T-helper 1 cell treated with Interleukin-12 subunit alpha and Interleukin-12 subunit beta and Interleukin-4 antibody, amounts not matched to agents 30 μg/mL and 1 μg/mL, for 36 hours (primary cell): ENCODE results near the gene SRSF1.
"Not testable (repeated sequence)": the region's sequence is repeated elsewhere in the genome, so short reads cannot be mapped to it uniquely, and the experiment has no call there.

Experiments
- H3K27ac Mint-ChIP-seq: one replicate; pipeline ENCODE4 v1.8.0; 2021; ENCODE audit warnings: mild to moderate bottlenecking, mixed read lengths
- H3K27me3 Mint-ChIP-seq: one replicate; pipeline ENCODE4 v1.8.0; 2021; ENCODE audit warnings: low read depth, mixed read lengths
- H3K36me3 Mint-ChIP-seq: one replicate; pipeline ENCODE4 v1.8.0; 2021; ENCODE audit warnings: low read depth, mixed read lengths
- H3K4me1 Mint-ChIP-seq: one replicate; pipeline ENCODE4 v1.8.0; 2021; ENCODE audit warnings: low read depth, mixed read lengths
- H3K4me3 Mint-ChIP-seq: one replicate; pipeline ENCODE4 v1.8.0; 2021; ENCODE audit warnings: mild to moderate bottlenecking, moderate library complexity, mixed read lengths
- H3K9me3 Mint-ChIP-seq: one replicate; pipeline ENCODE4 v1.8.0; 2021; ENCODE audit warnings: mixed read lengths

Gene SRSF1

GRCh38 chr17:58006924-58007780 lies at the start of gene SRSF1:
SRSF1 (minus strand) TSS chr17:58007246; CDS start chr17:58007137, 109 bp downstream.
- Mint-ChIP-seq H3K9me3 (no peaks in the 10 kb centered on the region), H3K4me3 (peak within 1 kb of the TSS; percentile 98), H3K4me1 (peaks cover 32% of the 10 kb centered on the region), H3K36me3 (peaks cover 43% of the 10 kb centered on the region), H3K27me3 (no peaks in the 10 kb centered on the region), H3K27ac (peak within 1 kb of the TSS; percentile 98)

GRCh38 chr17:58056476-58056875 lies 49.4 kb upstream of the SRSF1 start:
- peaks cover 4% of the 10 kb centered on the region for H3K4me1 Mint-ChIP-seq
- peaks cover 13% of the 10 kb centered on the region for H3K27me3 Mint-ChIP-seq
- no peak overlapping the region for H3K4me3 Mint-ChIP-seq
- no peaks in the 10 kb centered on the region for H3K9me3 Mint-ChIP-seq
- no peak overlapping the region for H3K27ac Mint-ChIP-seq
- no peaks in the 10 kb centered on the region for H3K36me3 Mint-ChIP-seq

DNA sequence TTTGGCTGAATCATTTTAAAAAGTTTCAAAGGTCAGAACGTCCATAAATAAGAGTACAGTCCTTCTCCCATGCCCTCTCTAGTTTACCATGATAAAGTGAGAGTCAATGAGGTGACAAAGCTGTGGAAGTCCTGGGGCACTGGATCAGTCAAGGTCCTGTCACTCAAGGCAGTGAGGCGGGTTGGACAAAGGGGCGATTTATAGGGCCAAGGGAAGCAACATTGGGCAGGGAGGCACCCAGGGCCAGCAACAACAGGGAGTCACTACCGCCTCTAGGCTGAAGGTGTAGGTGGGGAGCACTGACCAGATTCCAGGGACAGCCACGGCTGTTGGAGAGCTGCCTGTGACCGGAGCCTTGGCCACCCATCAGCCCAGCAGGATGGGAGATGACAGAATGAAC lies 47.6 kb upstream of the SRSF1 start:
- Mint-ChIP-seq H3K27ac (no peak overlapping the region), H3K4me1 (peaks cover 4% of the 10 kb centered on the region), H3K36me3 (no peaks in the 10 kb centered on the region), H3K4me3 (no peak overlapping the region), H3K9me3 (no peaks in the 10 kb centered on the region), H3K27me3 (peaks cover 13% of the 10 kb centered on the region)

DNA sequence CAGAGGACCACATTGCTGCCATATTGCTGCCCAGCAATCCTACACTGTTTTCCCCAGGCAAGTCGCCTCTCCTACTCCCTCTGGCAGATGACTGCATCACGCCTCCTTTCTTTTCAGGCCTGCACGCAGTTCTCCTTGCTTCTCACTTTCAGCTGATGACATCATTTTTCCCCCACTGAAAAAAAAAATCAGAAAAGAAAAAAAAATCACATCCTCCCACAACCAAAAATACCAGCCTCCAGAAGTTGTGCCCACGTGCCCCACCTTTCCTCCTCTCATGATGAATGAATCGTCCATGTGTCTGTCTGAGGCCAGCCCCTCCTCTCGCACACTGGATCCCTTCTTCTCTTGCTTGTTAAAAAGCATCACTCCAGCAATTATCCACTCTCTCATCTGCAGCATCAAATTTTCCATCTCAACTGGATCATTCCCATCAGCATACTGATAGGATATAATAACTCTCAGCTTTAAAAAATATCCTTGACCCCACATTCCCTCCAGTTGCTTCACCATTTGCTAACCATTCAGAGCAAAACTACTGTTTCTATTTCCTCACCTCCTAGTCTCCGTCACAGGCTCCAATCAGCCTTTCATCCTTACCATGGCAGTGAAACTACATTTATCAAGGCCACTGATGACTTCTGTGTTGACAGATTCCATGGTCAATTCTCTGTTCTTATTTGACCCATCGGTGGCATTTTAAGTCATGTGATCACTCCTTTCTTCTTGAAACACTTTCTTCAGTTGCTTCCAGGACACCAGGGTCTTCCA lies 46.1 kb upstream of the SRSF1 start:
- peaks cover 4% of the 10 kb centered on the region for H3K4me1 Mint-ChIP-seq

GRCh38 chr17:58052407-58052806 lies 45.4 kb upstream of the SRSF1 start:
- Mint-ChIP-seq H3K27ac (no peak overlapping the region), H3K9me3 (no peaks in the 10 kb centered on the region), H3K27me3 (peaks cover 9% of the 10 kb centered on the region), H3K4me3 (no peak overlapping the region), H3K36me3 (no peaks in the 10 kb centered on the region), H3K4me1 (peaks cover 4% of the 10 kb centered on the region)

More for the DNA sequence above, 46.1 kb upstream of the SRSF1 start:
- no peaks in the 10 kb centered on the region for H3K9me3 Mint-ChIP-seq
- H3K4me3 Mint-ChIP-seq, result no peak overlapping the region
- H3K36me3 Mint-ChIP-seq, result no peaks in the 10 kb centered on the region
- no peak overlapping the region for H3K27ac Mint-ChIP-seq
- H3K27me3 Mint-ChIP-seq, result peaks cover 9% of the 10 kb centered on the region

DNA sequence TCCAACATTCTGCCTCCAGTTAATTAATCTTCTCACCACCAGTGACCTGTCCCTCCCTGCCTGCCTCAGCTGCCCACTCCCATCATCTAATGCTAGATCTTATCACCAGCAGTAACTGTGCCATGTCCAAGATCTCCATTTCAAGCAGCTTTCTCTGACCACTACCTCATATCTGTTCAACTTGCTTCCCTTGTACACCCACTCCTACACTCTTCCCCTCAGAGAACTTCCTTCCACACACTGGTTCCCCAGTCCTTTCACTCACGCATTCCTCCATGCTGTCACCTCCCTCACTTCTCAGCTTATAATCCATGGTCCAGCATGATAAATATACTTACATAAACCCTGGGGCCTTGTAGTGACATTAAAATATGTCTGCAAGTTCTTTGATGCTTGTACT lies 44.4 kb upstream of the SRSF1 start:
- Mint-ChIP-seq H3K4me1 (peaks cover 4% of the 10 kb centered on the region), H3K36me3 (no peaks in the 10 kb centered on the region), H3K27me3 (peaks cover 6% of the 10 kb centered on the region), H3K4me3 (no peak overlapping the region), H3K27ac (no peak overlapping the region), H3K9me3 (no peaks in the 10 kb centered on the region)

- peaks cover 6% of the 10 kb centered on the region for H3K27me3 Mint-ChIP-seq
- H3K36me3 Mint-ChIP-seq, result no peaks in the 10 kb centered on the region
- peaks cover 4% of the 10 kb centered on the region for H3K4me1 Mint-ChIP-seq
- H3K9me3 Mint-ChIP-seq, result no peaks in the 10 kb centered on the region
- no peak overlapping the region for H3K27ac Mint-ChIP-seq
- H3K4me3 Mint-ChIP-seq, result no peak overlapping the region
Observed at GRCh38 chr17:58050966-58051365, 43.9 kb upstream of the SRSF1 start.

- peaks cover 4% of the 10 kb centered on the region for H3K4me1 Mint-ChIP-seq
- H3K27ac Mint-ChIP-seq, result no peak overlapping the region
- no peak overlapping the region for H3K4me3 Mint-ChIP-seq
- H3K9me3 Mint-ChIP-seq, result no peaks in the 10 kb centered on the region
- peaks cover 6% of the 10 kb centered on the region for H3K27me3 Mint-ChIP-seq
- no peaks in the 10 kb centered on the region for H3K36me3 Mint-ChIP-seq
Observed at GRCh38 chr17:58049533-58049932, 42.5 kb upstream of the SRSF1 start.

DNA sequence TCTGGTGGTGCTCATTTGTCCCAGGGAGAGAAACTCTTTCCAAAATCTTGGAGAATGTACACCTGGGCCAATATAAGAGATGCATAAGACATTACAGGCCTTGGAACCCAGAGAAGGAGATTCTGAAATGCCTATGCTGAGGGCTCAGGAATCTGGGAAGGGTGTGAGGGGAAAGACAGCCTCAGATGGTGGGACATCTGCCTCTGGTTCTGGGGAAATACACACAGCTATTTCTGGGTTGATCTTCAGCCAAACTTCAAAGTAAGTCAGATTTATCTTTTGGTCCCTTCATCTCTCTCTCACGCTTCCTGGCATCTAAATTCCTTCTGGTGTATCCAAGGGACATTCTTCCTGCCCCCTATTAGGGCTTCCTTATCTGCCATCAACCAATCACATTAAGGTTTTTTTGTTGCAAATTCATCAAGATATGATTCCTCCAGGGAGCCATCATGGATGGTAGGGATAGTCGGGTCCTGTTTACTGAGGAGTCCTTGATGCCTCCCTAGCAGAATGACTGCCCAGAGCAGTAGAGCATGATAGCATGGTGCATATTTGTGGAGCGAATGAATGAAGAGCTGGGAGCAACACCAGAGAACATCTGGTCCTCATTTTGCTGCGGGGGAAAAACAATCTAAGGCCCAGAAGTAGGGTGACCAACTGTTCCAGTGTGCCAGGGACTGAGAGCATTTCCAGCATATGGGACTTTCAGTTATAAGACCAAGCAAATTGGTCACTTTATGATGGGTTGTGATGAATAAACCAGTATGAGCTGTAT lies 40.5 kb upstream of the SRSF1 start:
- Mint-ChIP-seq H3K36me3 (no peaks in the 10 kb centered on the region), H3K27me3 (peaks cover 18% of the 10 kb centered on the region), H3K4me1 (no peaks in the 10 kb centered on the region), H3K27ac (no peak overlapping the region), H3K9me3 (no peaks in the 10 kb centered on the region), H3K4me3 (no peak overlapping the region)

GRCh38 chr17:58046239-58047094 lies 39.4 kb upstream of the SRSF1 start:
- Mint-ChIP-seq H3K4me3 (no peak overlapping the region), H3K36me3 (no peaks in the 10 kb centered on the region), H3K4me1 (no peaks in the 10 kb centered on the region), H3K27ac (no peak overlapping the region), H3K9me3 (no peaks in the 10 kb centered on the region), H3K27me3 (peaks cover 24% of the 10 kb centered on the region)

- not testable (repeated sequence) for H3K4me1 Mint-ChIP-seq, H3K27ac Mint-ChIP-seq, H3K36me3 Mint-ChIP-seq, H3K9me3 Mint-ChIP-seq, H3K4me3 Mint-ChIP-seq
- peaks cover 36% of the 10 kb centered on the region for H3K27me3 Mint-ChIP-seq
Observed at GRCh38 chr17:58044256-58044655, 37.2 kb upstream of the SRSF1 start.

DNA sequence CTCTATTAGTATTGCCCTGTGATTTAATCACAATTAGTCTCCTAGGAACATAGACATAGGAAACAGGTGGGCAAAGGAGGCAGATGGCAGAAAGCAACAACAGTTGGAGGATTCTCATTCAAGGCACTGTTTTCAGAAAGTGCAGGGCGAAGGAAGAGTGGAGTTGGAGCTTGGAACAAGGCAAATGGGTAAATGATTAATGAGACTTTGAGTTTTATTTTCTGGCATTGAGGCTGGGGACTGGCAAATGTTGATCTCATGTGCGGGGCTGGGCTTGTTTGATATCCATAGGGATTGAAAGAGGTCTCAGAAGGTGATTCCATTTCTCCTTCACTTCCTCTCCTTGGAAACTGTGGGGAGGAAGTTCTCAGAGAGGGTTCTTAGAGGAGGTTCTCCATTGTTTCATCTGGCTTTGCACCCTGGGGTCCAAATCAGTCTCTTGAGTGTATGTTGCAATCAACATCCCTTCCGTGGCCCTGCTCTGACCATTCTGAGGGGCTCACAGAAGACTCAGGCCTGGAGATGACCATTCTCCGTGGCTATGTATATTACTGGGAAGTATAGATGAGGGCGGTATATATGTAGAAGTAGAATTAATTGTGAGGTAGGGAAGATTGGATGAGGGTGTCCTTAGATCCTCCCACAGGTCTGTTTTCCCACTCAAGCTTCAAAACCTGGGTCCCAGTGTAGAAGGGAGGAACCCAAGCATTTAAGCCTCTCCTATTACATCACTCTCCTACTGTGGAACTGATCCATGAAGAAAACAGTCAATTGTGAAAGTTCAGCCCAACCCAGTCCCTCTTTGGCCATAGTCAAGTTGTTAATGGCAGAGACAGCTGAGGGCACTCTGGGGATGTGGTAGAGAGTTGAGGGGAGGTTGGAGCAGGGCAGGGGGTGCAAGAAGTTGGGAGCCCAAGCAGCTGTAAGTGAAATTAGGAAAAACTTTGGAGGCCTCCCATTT lies 36.5 kb upstream of the SRSF1 start:
- Mint-ChIP-seq H3K36me3 (no peaks in the 10 kb centered on the region), H3K27me3 (peaks cover 37% of the 10 kb centered on the region), H3K9me3 (no peaks in the 10 kb centered on the region), H3K27ac (no peak overlapping the region), H3K4me1 (no peaks in the 10 kb centered on the region), H3K4me3 (no peak overlapping the region)

- Mint-ChIP-seq H3K4me1 (no peaks in the 10 kb centered on the region), H3K27ac (no peak overlapping the region), H3K36me3 (no peaks in the 10 kb centered on the region), H3K27me3 (peaks cover 45% of the 10 kb centered on the region), H3K9me3 (no peaks in the 10 kb centered on the region), H3K4me3 (no peak overlapping the region)
Observed at GRCh38 chr17:58041161-58041560, 34.1 kb upstream of the SRSF1 start.
